DND-41 (cell line): ENCODE data around the gene CNDP2.

Experiments
- CTCF ChIP-seq: IDR thresholded peaks from 2 replicates; pipeline ENCODE4 v1.5.1; 2012; ENCODE audit warnings: borderline replicate concordance, low read length, moderate library complexity, mild to moderate bottlenecking; ENCODE audit not compliant: poor library complexity, severe bottlenecking; ENCODE audit errors: extremely low read depth
- EZH2 ChIP-seq: IDR thresholded peaks from 3 replicates; pipeline ENCODE4 v1.6.1; 2012; ENCODE audit warnings: borderline replicate concordance, low read depth, mild to moderate bottlenecking, moderate library complexity, low read length, inconsistent platforms; ENCODE audit not compliant: severe bottlenecking

- no peak for TF ChIP-seq EZH2
- no peak for TF ChIP-seq CTCF
Observed at GRCh38 chr18:74516271-74517235, 20.4 kb downstream of the CNDP2 start.
